ENCODE results near the gene AQP6. TPM values are rescaled to one million over a fixed set of nuclear protein-coding genes. Genes with fewer than 3 reads are reported as not detected.

The AQP6 gene
- total RNA-seq, 1 experiment from 2014 or later = 0.09 TPM

GRCh38 chr12:49952391-49953055 is 20.2 kb upstream of the AQP6 start (continued):
- TF ChIP-seq PRDM15 (CRISPR knock-in tag; IDR thresholded peaks at IDR 0.05) = no peak
- no peak for TF ChIP-seq ZNF121 (CRISPR knock-in tag; IDR thresholded peaks at IDR 0.05)
- no peak for TF ChIP-seq E2F4 (CRISPR knock-in tag; IDR thresholded peaks at IDR 0.05; ENCODE audit: borderline replicate concordance, low read depth)
- TF ChIP-seq ZNF425 (CRISPR knock-in tag; conservative IDR thresholded peaks at IDR 0.05) = no peak
- TF ChIP-seq SOX15 (CRISPR knock-in tag; IDR thresholded peaks at IDR 0.05) = no peak

DNA sequence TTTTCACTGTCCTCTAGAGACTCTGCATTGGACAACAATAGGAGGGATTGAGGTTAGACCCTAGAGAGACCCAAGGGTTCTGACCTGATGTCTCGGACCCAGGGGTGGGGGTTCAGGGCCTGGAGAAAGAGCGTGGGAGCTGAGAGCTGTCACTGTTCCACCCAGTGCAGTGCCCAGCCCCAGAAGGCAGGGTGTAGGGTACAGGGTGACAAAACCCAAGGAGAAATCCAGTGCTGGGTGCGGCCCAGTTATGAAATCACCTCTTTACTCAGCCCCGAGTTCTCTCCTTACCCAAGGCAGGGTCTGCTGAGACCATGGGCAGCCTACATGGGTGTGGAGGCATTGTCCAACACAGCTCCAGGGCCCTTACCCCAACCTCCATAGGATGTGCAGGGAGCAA is 19.6 kb upstream of the AQP6 start:
- DNase-seq (ENCODE audit: low spot score) (no peak), ATAC-seq (no peak)
- ChIA-PET CTCF (interaction anchor here (3.6 to 7.6 kb wide), 3 partner anchors 7 to 86 kb away, joined by 17 to 70 read pairs (median 48); no protein-coding TSS in a partner anchor), POLR2A (no interaction called here)
- H3K4me3 Mint-ChIP-seq = no peak overlapping the region
- no peaks in the 10 kb centered on the region for H3K36me3 Mint-ChIP-seq
- peaks cover 2% of the 10 kb centered on the region; the same call in 1 of the 2 replicates for H3K4me1 Mint-ChIP-seq
- peaks cover 19% of the 10 kb centered on the region for H3K27me3 Mint-ChIP-seq (ENCODE audit: low read depth)
- no peak overlapping the region for H3K27ac Mint-ChIP-seq
- no peaks in the 10 kb centered on the region for H3K9me3 Mint-ChIP-seq
- no peak for TF ChIP-seq FOXK1 (CRISPR knock-in tag; IDR thresholded peaks at IDR 0.05)
- TF ChIP-seq ELF4 (CRISPR knock-in tag; IDR thresholded peaks at IDR 0.05; ENCODE audit: low read depth) = no peak
- TF ChIP-seq TEAD1 (CRISPR knock-in tag; IDR thresholded peaks at IDR 0.05) = no peak
- TF ChIP-seq OVOL2 (CRISPR knock-in tag; IDR thresholded peaks at IDR 0.05; ENCODE audit: borderline replicate concordance) = no peak
- no peak for TF ChIP-seq ZNF317 (CRISPR knock-in tag; IDR thresholded peaks at IDR 0.05; ENCODE audit: borderline replicate concordance, low read depth)
- TF ChIP-seq SMAD3 (CRISPR knock-in tag; IDR thresholded peaks at IDR 0.05; ENCODE audit: borderline replicate concordance) = no peak
- TF ChIP-seq HMGA2 (CRISPR knock-in tag; IDR thresholded peaks at IDR 0.05) = no peak
- TF ChIP-seq SP1 (CRISPR knock-in tag; conservative IDR thresholded peaks at IDR 0.05) = no peak
- TF ChIP-seq ESRRA (CRISPR knock-in tag; IDR thresholded peaks at IDR 0.05; ENCODE audit: borderline replicate concordance) = no peak
- TF ChIP-seq, protein P1, sequence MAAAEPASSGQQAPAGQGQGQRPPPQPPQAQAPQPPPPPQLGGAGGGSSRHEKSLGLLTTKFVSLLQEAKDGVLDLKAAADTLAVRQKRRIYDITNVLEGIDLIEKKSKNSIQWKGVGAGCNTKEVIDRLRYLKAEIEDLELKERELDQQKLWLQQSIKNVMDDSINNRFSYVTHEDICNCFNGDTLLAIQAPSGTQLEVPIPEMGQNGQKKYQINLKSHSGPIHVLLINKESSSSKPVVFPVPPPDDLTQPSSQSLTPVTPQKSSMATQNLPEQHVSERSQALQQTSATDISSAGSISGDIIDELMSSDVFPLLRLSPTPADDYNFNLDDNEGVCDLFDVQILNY (CRISPR knock-in tag; IDR thresholded peaks at IDR 0.05) = no peak
- no peak for TF ChIP-seq PREB (CRISPR knock-in tag; IDR thresholded peaks at IDR 0.05; ENCODE audit: borderline replicate concordance)
- TF ChIP-seq ZMAT4 (CRISPR knock-in tag; IDR thresholded peaks at IDR 0.05) = no peak
- TF ChIP-seq NFE2L1 (CRISPR knock-in tag; IDR thresholded peaks at IDR 0.05) = no peak
- TF ChIP-seq, protein P2, sequence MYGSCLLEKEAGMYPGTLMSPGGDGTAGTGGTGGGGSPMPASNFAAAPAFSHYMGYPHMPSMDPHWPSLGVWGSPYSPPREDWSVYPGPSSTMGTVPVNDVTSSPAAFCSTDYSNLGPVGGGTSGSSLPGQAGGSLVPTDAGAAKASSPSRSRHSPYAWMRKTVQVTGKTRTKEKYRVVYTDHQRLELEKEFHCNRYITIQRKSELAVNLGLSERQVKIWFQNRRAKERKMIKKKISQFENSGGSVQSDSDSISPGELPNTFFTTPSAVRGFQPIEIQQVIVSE (CRISPR knock-in tag; IDR thresholded peaks at IDR 0.05; ENCODE audit: borderline replicate concordance) = no peak
- TF ChIP-seq JAZF1 (CRISPR knock-in tag; IDR thresholded peaks at IDR 0.05) = no peak
- no peak for TF ChIP-seq SOX15 (CRISPR knock-in tag; IDR thresholded peaks at IDR 0.05)
- no peak for TF ChIP-seq CBFB (CRISPR knock-in tag; IDR thresholded peaks at IDR 0.05; ENCODE audit: low read depth)
- TF ChIP-seq RELA (CRISPR knock-in tag; IDR thresholded peaks at IDR 0.05; ENCODE audit: borderline replicate concordance) = no peak
- TF ChIP-seq STAT6 (CRISPR knock-in tag; conservative IDR thresholded peaks at IDR 0.05; ENCODE audit: low read depth) = no peak

Measured in WTC11 (cell line).